ENCODE data around the gene WDR54.

GRCh38 chr2:74439803-74440377 is 18.4 kb downstream of the WDR54 start:
- TF ChIP-seq POLR2A (IDR thresholded peaks at IDR 0.05) (no peak), CTCF (IDR thresholded peaks at IDR 0.05) (no peak)

All from adrenal gland (tissue), 5 donors.